Measurements from ENCODE around the gene BCAR1.

The BCAR1 gene

GRCh38 chr16:75234856-75235696 lies 16.3 kb downstream of the BCAR1 start:
- H3K4me1 ChIP-seq (ENCODE audit: insufficient read depth, low read length) = peaks cover 3% of the 10 kb centered on the region; the same call in 1 of the 2 replicates
- peaks cover 14% of the 10 kb centered on the region; the same call in 1 of the 2 replicates for H3K36me3 ChIP-seq (ENCODE audit: insufficient read depth, low read length)
- H3K9me3 ChIP-seq (ENCODE audit: control insufficient read depth, insufficient read depth, low read length) = no peaks in the 10 kb centered on the region
- H3K9ac ChIP-seq (ENCODE audit: low read depth, low read length) = no peak overlapping the region

GRCh38 chr16:75233611-75233938 lies 17.8 kb downstream of the BCAR1 start:
- Histone ChIP-seq H3K9me3 (ENCODE audit: control insufficient read depth, insufficient read depth, low read length) (no peaks in the 10 kb centered on the region), H3K9ac (ENCODE audit: low read depth, low read length) (no peak overlapping the region), H3K4me1 (ENCODE audit: insufficient read depth, low read length) (no peaks in the 10 kb centered on the region; the same call in 1 of the 2 replicates), H3K36me3 (ENCODE audit: insufficient read depth, low read length) (peaks cover 14% of the 10 kb centered on the region; the same call in 1 of the 2 replicates)

- H3K9me3 ChIP-seq (ENCODE audit: control insufficient read depth, insufficient read depth, low read length) = no peaks in the 10 kb centered on the region
- peaks cover 14% of the 10 kb centered on the region; the same call in 1 of the 2 replicates for H3K36me3 ChIP-seq (ENCODE audit: insufficient read depth, low read length)
- no peak overlapping the region for H3K9ac ChIP-seq (ENCODE audit: low read depth, low read length)
- H3K4me1 ChIP-seq (ENCODE audit: insufficient read depth, low read length) = no peaks in the 10 kb centered on the region
These were observed 19.9 kb downstream of the BCAR1 start for GRCh38 chr16:75231570-75231969.

- H3K4me1 ChIP-seq (ENCODE audit: insufficient read depth, low read length) = no peaks in the 10 kb centered on the region
- no peaks in the 10 kb centered on the region for H3K9me3 ChIP-seq (ENCODE audit: control insufficient read depth, insufficient read depth, low read length)
- H3K36me3 ChIP-seq (ENCODE audit: insufficient read depth, low read length) = peaks cover 14% of the 10 kb centered on the region; the same call in 1 of the 2 replicates
- H3K9ac ChIP-seq (ENCODE audit: low read depth, low read length) = no peak overlapping the region
These were observed 20.8 kb downstream of the BCAR1 start for GRCh38 chr16:75230471-75231110.

GRCh38 chr16:75229172-75230031 lies 22.0 kb downstream of the BCAR1 start:
- Histone ChIP-seq H3K9ac (ENCODE audit: low read depth, low read length) (no peak overlapping the region), H3K9me3 (ENCODE audit: control insufficient read depth, insufficient read depth, low read length) (no peaks in the 10 kb centered on the region), H3K4me1 (ENCODE audit: insufficient read depth, low read length) (no peaks in the 10 kb centered on the region), H3K36me3 (ENCODE audit: insufficient read depth, low read length) (peaks cover 11% of the 10 kb centered on the region; the same call in 1 of the 2 replicates)

GRCh38 chr16:75228143-75228976 lies 23.1 kb downstream of the BCAR1 start:
- Histone ChIP-seq H3K9me3 (ENCODE audit: control insufficient read depth, insufficient read depth, low read length) (no peaks in the 10 kb centered on the region), H3K9ac (ENCODE audit: low read depth, low read length) (no peak overlapping the region), H3K36me3 (ENCODE audit: insufficient read depth, low read length) (peaks cover 10% of the 10 kb centered on the region; the same call in 1 of the 2 replicates), H3K4me1 (ENCODE audit: insufficient read depth, low read length) (no peaks in the 10 kb centered on the region)

GRCh38 chr16:75227361-75228142 lies 23.9 kb downstream of the BCAR1 start:
- Histone ChIP-seq H3K9ac (ENCODE audit: low read depth, low read length) (no peak overlapping the region), H3K9me3 (ENCODE audit: control insufficient read depth, insufficient read depth, low read length) (no peaks in the 10 kb centered on the region), H3K4me1 (ENCODE audit: insufficient read depth, low read length) (no peaks in the 10 kb centered on the region), H3K36me3 (ENCODE audit: insufficient read depth, low read length) (peaks cover 3% of the 10 kb centered on the region; the same call in 1 of the 2 replicates)

GRCh38 chr16:75226550-75227360 lies 24.7 kb downstream of the BCAR1 start:
- Histone ChIP-seq H3K9me3 (ENCODE audit: control insufficient read depth, insufficient read depth, low read length) (no peaks in the 10 kb centered on the region), H3K4me1 (ENCODE audit: insufficient read depth, low read length) (no peaks in the 10 kb centered on the region), H3K36me3 (ENCODE audit: insufficient read depth, low read length) (no peaks in the 10 kb centered on the region), H3K9ac (ENCODE audit: low read depth, low read length) (no peak overlapping the region)

- Histone ChIP-seq H3K4me1 (ENCODE audit: insufficient read depth, low read length) (no peaks in the 10 kb centered on the region), H3K36me3 (ENCODE audit: insufficient read depth, low read length) (no peaks in the 10 kb centered on the region), H3K9me3 (ENCODE audit: control insufficient read depth, insufficient read depth, low read length) (no peaks in the 10 kb centered on the region), H3K9ac (ENCODE audit: low read depth, low read length) (no peak overlapping the region)
These were observed 25.5 kb downstream of the BCAR1 start for GRCh38 chr16:75225678-75226515.

GRCh38 chr16:75225092-75225491 lies 26.3 kb downstream of the BCAR1 start:
- H3K9ac ChIP-seq (ENCODE audit: low read depth, low read length) = no peak overlapping the region
- no peaks in the 10 kb centered on the region for H3K36me3 ChIP-seq (ENCODE audit: insufficient read depth, low read length)
- H3K4me1 ChIP-seq (ENCODE audit: insufficient read depth, low read length) = no peaks in the 10 kb centered on the region
- no peaks in the 10 kb centered on the region for H3K9me3 ChIP-seq (ENCODE audit: control insufficient read depth, insufficient read depth, low read length)

- Histone ChIP-seq H3K9me3 (ENCODE audit: control insufficient read depth, insufficient read depth, low read length) (no peaks in the 10 kb centered on the region), H3K4me1 (ENCODE audit: insufficient read depth, low read length) (no peaks in the 10 kb centered on the region), H3K9ac (ENCODE audit: low read depth, low read length) (no peak overlapping the region), H3K36me3 (ENCODE audit: insufficient read depth, low read length) (no peaks in the 10 kb centered on the region)
These were observed 26.9 kb downstream of the BCAR1 start for GRCh38 chr16:75224306-75225082.

Measured in ES-I3 (cell line).